ENCODE results near the gene STRN4.

DNA sequence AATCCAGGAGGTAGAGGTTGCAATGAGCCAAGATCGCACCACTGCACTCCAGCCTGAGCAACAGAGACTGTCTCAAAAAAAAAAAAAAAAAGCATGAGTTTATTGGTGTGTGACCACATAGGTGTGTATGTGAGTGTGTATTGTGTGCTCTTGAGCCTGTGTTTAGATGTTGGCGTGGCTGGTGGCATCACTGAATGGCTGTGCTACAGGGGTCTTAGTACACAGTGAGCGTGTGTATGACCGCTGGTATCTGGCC, 39.7 kb upstream of the STRN4 start:
- TF ChIP-seq, protein P1, sequence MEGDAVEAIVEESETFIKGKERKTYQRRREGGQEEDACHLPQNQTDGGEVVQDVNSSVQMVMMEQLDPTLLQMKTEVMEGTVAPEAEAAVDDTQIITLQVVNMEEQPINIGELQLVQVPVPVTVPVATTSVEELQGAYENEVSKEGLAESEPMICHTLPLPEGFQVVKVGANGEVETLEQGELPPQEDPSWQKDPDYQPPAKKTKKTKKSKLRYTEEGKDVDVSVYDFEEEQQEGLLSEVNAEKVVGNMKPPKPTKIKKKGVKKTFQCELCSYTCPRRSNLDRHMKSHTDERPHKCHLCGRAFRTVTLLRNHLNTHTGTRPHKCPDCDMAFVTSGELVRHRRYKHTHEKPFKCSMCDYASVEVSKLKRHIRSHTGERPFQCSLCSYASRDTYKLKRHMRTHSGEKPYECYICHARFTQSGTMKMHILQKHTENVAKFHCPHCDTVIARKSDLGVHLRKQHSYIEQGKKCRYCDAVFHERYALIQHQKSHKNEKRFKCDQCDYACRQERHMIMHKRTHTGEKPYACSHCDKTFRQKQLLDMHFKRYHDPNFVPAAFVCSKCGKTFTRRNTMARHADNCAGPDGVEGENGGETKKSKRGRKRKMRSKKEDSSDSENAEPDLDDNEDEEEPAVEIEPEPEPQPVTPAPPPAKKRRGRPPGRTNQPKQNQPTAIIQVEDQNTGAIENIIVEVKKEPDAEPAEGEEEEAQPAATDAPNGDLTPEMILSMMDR (IDR thresholded peaks at IDR 0.05): no peak
- no peak for TF ChIP-seq POLR2AphosphoS5 (IDR thresholded peaks at IDR 0.05; ENCODE audit: low read depth, low read length)

All from Panc1 (cell line).